ENCODE results near the gene MCTP2. TPM values are rescaled to one million over a fixed set of nuclear protein-coding genes. Genes with fewer than 3 reads are reported as not detected.

Gene MCTP2
- total and polyA plus RNA-seq, 2 of the 8 experiments (the other 6 are each of a cell fraction or from before 2014, with no cell fraction given): 3.4 to 4.5 TPM

GRCh38 chr15:94336817-94337467 lies 105.6 kb downstream of the MCTP2 start (continued):
- no peak for TF ChIP-seq CHD7 (IDR thresholded peaks at IDR 0.05; ENCODE audit: insufficient replicate concordance, low read length)
